ENCODE measurements around the gene KIF12.

DNA sequence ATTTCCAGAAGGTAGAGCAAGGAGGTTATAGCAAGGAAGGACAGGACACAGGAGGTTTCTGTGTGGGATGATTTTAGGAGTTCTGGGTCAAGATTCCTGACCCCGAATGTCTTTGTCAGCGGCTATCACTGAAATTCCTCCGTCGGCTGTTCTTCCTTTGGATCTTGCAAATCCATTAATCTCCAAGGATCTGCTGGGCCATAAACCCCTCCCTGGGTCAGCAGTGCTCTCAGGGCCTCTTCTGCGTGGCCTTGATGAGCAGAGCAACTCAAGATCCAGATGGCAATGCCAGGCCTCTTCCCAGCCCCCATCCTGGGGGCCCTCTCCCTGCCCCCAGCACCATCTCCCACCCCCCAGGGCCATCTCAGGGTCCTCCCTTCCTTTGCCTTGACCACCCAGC, 40.0 kb upstream of the KIF12 start:
- TF ChIP-seq, protein P1, sequence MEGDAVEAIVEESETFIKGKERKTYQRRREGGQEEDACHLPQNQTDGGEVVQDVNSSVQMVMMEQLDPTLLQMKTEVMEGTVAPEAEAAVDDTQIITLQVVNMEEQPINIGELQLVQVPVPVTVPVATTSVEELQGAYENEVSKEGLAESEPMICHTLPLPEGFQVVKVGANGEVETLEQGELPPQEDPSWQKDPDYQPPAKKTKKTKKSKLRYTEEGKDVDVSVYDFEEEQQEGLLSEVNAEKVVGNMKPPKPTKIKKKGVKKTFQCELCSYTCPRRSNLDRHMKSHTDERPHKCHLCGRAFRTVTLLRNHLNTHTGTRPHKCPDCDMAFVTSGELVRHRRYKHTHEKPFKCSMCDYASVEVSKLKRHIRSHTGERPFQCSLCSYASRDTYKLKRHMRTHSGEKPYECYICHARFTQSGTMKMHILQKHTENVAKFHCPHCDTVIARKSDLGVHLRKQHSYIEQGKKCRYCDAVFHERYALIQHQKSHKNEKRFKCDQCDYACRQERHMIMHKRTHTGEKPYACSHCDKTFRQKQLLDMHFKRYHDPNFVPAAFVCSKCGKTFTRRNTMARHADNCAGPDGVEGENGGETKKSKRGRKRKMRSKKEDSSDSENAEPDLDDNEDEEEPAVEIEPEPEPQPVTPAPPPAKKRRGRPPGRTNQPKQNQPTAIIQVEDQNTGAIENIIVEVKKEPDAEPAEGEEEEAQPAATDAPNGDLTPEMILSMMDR (IDR thresholded peaks at IDR 0.05; ENCODE audit: low read length): no peak
- TF ChIP-seq EZH2 (optimal IDR thresholded peaks at IDR 0.05; ENCODE audit: low read depth, low read length) (no peak), EZH2phosphoT487 (IDR thresholded peaks at IDR 0.05; ENCODE audit: low read length) (no peak)
